H1 (cell line): ENCODE data around the gene B3GLCT. TPM values are rescaled to one million over a fixed set of nuclear protein-coding genes. Genes with fewer than 3 reads are reported as not detected.

Experiments used
- CTCF ChIA-PET: fragments of 300-600 bp; sonication (Branson Sonifier 250); formaldehyde crosslinking; loops from one replicate; lab custom pipeline; 2021; ENCODE audit not compliant: partially characterized antibody; lab: Charles Lee
- POLR2A ChIA-PET: fragments of 300-600 bp; sonication (Branson Sonifier 250); formaldehyde crosslinking; loops from one replicate; lab custom pipeline; 2021; ENCODE audit warnings: inconsistent platforms; ENCODE audit not compliant: partially characterized antibody; lab: Charles Lee
- DNase-seq, 2 experiments: peaks; one replicate each; pipeline versions ENCODE4 v3.0.0 to v3.0.0-alpha.2; 2010 to 2022; ENCODE audit warnings: low spot score in 2 of 2, low read depth in 1 of 2, mixed read lengths in 1 of 2
- FAIRE-seq: peaks from 2 replicates; lab custom pipeline; 2011; peaks lifted over from hg19 to GRCh38; lab: Jason Lieb, UNC
- H2AFZ ChIP-seq: 2 replicates; pipeline ENCODE4 v1.8.1; 2012; ENCODE audit warnings: low read length, inconsistent platforms
- H2AK5ac ChIP-seq: 2 replicates; pipeline ENCODE4 v1.6.1; 2013; ENCODE audit warnings: low read depth, low read length
- H2BK120ac ChIP-seq: replicated peaks from 2 replicates; pipeline ENCODE3; 2013; ENCODE audit warnings: low read depth, low read length, inconsistent platforms
- H2BK12ac ChIP-seq: 2 replicates; pipeline ENCODE4 v1.6.1; 2013; ENCODE audit warnings: low read depth, low read length
- H2BK15ac ChIP-seq: 2 replicates; pipeline ENCODE4 v1.6.1; 2013; ENCODE audit warnings: low read length
- H2BK20ac ChIP-seq: 2 replicates; pipeline ENCODE4 v1.6.1; 2013; ENCODE audit warnings: low read length
- H2BK5ac ChIP-seq: 2 replicates; pipeline ENCODE4 v1.6.1; 2013; ENCODE audit warnings: low read depth, low read length
- H3K14ac ChIP-seq: 2 replicates; pipeline ENCODE4 v1.6.1; 2013; ENCODE audit warnings: inconsistent platforms; ENCODE audit not compliant: insufficient read length
- H3K18ac ChIP-seq: 2 replicates; pipeline ENCODE4 v1.6.1; 2013; ENCODE audit warnings: low read length; ENCODE audit errors: extremely low read depth
- H3K23ac ChIP-seq: 2 replicates; pipeline ENCODE4 v1.6.1; 2013; ENCODE audit warnings: inconsistent platforms; ENCODE audit not compliant: insufficient read length
- H3K23me2 ChIP-seq: 2 replicates; pipeline ENCODE4 v1.6.1; 2013; ENCODE audit warnings: low read depth, low read length
- H3K27ac ChIP-seq: 2 replicates; pipeline ENCODE4 v1.6.1; 2011; ENCODE audit warnings: low read depth, low read length, inconsistent platforms
- H3K27me3 ChIP-seq, 4 experiments: replicated peaks in 1 of 4; 1 replicate in 1 of 4; 2 replicates in 3 of 4; pipeline versions ENCODE4 v1.6.1 to v1.8.1; 2011 to 2013; ENCODE audit warnings: low read length in 3 of 4, mild to moderate bottlenecking in 3 of 4, inconsistent platforms in 2 of 4, mixed read lengths in 2 of 4, moderate library complexity in 1 of 4; ENCODE audit not compliant: control insufficient read depth in 3 of 4, insufficient read depth in 3 of 4; ENCODE audit errors: extremely low read depth in 1 of 4
- H3K36me3 ChIP-seq, 4 experiments: 2 replicates each; pipeline versions ENCODE4 v1.6.1 to v1.8.1; 2011 to 2013; ENCODE audit warnings: mild to moderate bottlenecking in 4 of 4, low read length in 3 of 4, moderate library complexity in 2 of 4, control low read depth in 1 of 4, inconsistent platforms in 1 of 4; ENCODE audit not compliant: insufficient read depth in 4 of 4, control insufficient read depth in 2 of 4
- H3K4ac ChIP-seq: replicated peaks from 2 replicates; pipeline ENCODE3; 2013; ENCODE audit warnings: low read length, low read depth, mixed read lengths, inconsistent platforms; ENCODE audit not compliant: insufficient read length
- H3K4me1 ChIP-seq, 4 experiments: replicated peaks in 1 of 4; 1 replicate in 1 of 4; 2 replicates in 3 of 4; pipeline versions ENCODE4 v1.6.1 to v1.8.1; 2011 to 2013; ENCODE audit warnings: low read length in 3 of 4, inconsistent platforms in 2 of 4, mixed read lengths in 1 of 4; ENCODE audit not compliant: insufficient read depth in 4 of 4, control insufficient read depth in 3 of 4
- H3K4me2 ChIP-seq, 2 experiments: 2 replicates each; pipeline versions ENCODE4 v1.6.1 to v1.8.1; 2011 to 2013; ENCODE audit warnings: low read depth in 2 of 2, low read length in 2 of 2, control low read depth in 1 of 2, inconsistent platforms in 1 of 2, mild to moderate bottlenecking in 1 of 2; ENCODE audit not compliant: insufficient read depth in 1 of 2
- H3K4me3 ChIP-seq, 4 experiments: fragments of 200-600, 300-600 bp in 1 of 4; sonication (generic), shearing (Covaris generic), sonication (Bioruptor Twin) in 1 of 4; 2 replicates each; pipeline versions ENCODE4 v1.5.1 to v1.8.1; 2011 to 2016; ENCODE audit warnings: low read length in 4 of 4, low read depth in 3 of 4, control low read depth in 2 of 4, inconsistent platforms in 2 of 4, mild to moderate bottlenecking in 2 of 4, mixed read lengths in 1 of 4, moderate library complexity in 1 of 4; ENCODE audit not compliant: insufficient read depth in 2 of 4; ENCODE audit errors: extremely low read depth in 1 of 4
- H3K56ac ChIP-seq: replicated peaks from 2 replicates; pipeline ENCODE3; 2013; ENCODE audit warnings: low read depth, mild to moderate bottlenecking, mixed read lengths, low read length, inconsistent platforms; ENCODE audit not compliant: insufficient read length
- H3K79me1 ChIP-seq: 2 replicates; pipeline ENCODE4 v1.6.1; 2013; ENCODE audit warnings: low read depth, low read length, control low read depth
- H3K79me2 ChIP-seq, 2 experiments: 2 replicates each; pipeline versions ENCODE4 v1.6.1 to v1.8.1; 2012 to 2013; ENCODE audit warnings: low read length in 2 of 2, mild to moderate bottlenecking in 2 of 2, inconsistent platforms in 1 of 2; ENCODE audit not compliant: insufficient read depth in 2 of 2, control insufficient read depth in 1 of 2
- H3K9ac ChIP-seq, 4 experiments: replicated peaks in 1 of 4; 1 replicate in 1 of 4; 2 replicates in 3 of 4; pipeline versions ENCODE4 v1.6.1 to v1.8.1; 2011 to 2013; ENCODE audit warnings: low read depth in 3 of 4, low read length in 3 of 4, control low read depth in 2 of 4, mild to moderate bottlenecking in 2 of 4, moderate library complexity in 2 of 4, inconsistent platforms in 1 of 4; ENCODE audit errors: extremely low read depth in 1 of 4
- H3K9me3 ChIP-seq, 2 experiments: 2 replicates each; pipeline versions ENCODE4 v1.6.1 to v1.8.1; 2012 to 2013; ENCODE audit warnings: mild to moderate bottlenecking in 2 of 2, moderate library complexity in 2 of 2, control low read depth in 1 of 2, inconsistent platforms in 1 of 2, low read depth in 1 of 2, low read length in 1 of 2, mixed read lengths in 1 of 2; ENCODE audit not compliant: insufficient read depth in 2 of 2
- H4K20me1 ChIP-seq, 2 experiments: replicated peaks in 1 of 2; 2 replicates each; pipeline versions ENCODE3 to v1.8.1; 2011 to 2013; ENCODE audit warnings: inconsistent platforms in 2 of 2, low read length in 2 of 2, mild to moderate bottlenecking in 1 of 2; ENCODE audit not compliant: insufficient read depth in 2 of 2, control insufficient read depth in 1 of 2
- H4K5ac ChIP-seq: 2 replicates; pipeline ENCODE4 v1.6.1; 2013; ENCODE audit warnings: low read length, low read depth, mixed read lengths, inconsistent platforms; ENCODE audit not compliant: insufficient read length
- H4K8ac ChIP-seq: 2 replicates; pipeline ENCODE4 v1.8.0; 2013; ENCODE audit warnings: mild to moderate bottlenecking, moderate library complexity, low read length, inconsistent platforms; ENCODE audit not compliant: insufficient read depth; ENCODE audit errors: extremely low read depth
- H4K91ac ChIP-seq: replicated peaks from 2 replicates; pipeline ENCODE3; 2013; ENCODE audit warnings: low read length, mixed read lengths, inconsistent platforms; ENCODE audit not compliant: insufficient read length
- BRCA1 ChIP-seq: IDR thresholded peaks from 2 replicates; pipeline ENCODE4 v1.6.1; 2012; ENCODE audit warnings: low read depth, low read length, improper control_type of control experiment
- WGBS, 2 experiments: shearing (Covaris generic) in 1 of 2; methylation state at CpG; one replicate each; pipeline versions ENCODE4 v1.1.6 to v1.1.7; 2013 to 2015; ENCODE audit warnings: low lambda C conversion rate in 2 of 2, mixed read lengths in 2 of 2, inconsistent platforms in 1 of 2, low coverage in 1 of 2, missing lambda C conversion rate in 1 of 2; ENCODE audit not compliant: insufficient replicate concordance in 2 of 2, insufficient coverage in 1 of 2, insufficient read length in 1 of 2; ENCODE audit errors: extremely low coverage in 1 of 2, missing lambda C conversion rate in 1 of 2; 5-methylcytosine and 5-hydroxymethylcytosine counted together
- polyA plus RNA-seq, 7 experiments: library from polyadenylated mRNA; depleted of rRNA in 3 of 7; stranded (reverse) in 5 of 7; unstranded in 2 of 7; fragments of >200 nt in 5 of 7; fragments of 200-250 nt in 2 of 7; gene quantifications; 1 replicate in 5 of 7; 2 replicates in 1 of 7; 4 replicates in 1 of 7; pipeline versions ENCODE4 v1.2.1 to v1.2.3, GENCODE V29; 2011 to 2013; ENCODE audit warnings: missing spikeins in 2 of 7, mixed read lengths in 2 of 7
- total RNA-seq: library from RNA; stranded (reverse); fragmentation: NEBNext Ultra II Directional; extraction: Animal tissue kit (Norgen Biotek cat#: 25700); gene quantifications from 2 replicates; pipeline ENCODE4 v1.2.1, GENCODE V29; 2021

Gene B3GLCT
- total and polyA plus RNA-seq, 2 of the 8 experiments (the other 6 are each of a cell fraction or from before 2014, with no cell fraction given) = 1.5 to 4.1 TPM

DNA sequence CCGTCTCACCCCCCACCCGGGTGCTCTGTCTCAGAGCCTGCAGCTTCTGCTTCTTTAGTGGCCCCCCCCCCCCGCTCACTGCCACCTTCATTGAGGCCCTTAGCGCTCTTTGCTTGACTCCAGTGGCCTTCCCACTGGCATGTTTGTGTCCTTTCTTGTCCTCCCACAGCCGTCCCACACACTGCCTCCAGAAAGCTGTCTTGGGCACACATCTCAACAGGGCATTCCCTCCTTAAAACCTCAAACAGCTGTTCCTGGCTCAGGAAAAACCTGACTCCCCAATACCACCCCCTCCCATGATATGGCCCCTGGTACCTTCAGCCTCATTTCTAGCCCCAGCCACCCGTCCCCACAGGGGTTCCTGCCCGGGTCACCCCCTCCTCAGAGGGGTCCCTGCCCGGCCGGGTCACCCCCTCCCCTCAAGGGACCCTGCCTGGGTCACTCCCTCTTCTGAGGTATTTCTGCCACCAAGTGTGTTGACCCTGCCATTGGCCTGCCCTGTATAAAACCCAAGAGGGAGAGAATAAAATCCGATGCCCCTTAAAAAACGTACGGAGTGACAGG, 8.9 kb downstream of the B3GLCT start:
- Histone ChIP-seq H3K27me3 (no peaks in the 10 kb centered on the region), H2BK120ac (no peak overlapping the region), H2BK5ac (no peak overlapping the region), H4K20me1 (no peaks in the 10 kb centered on the region), H3K36me3 (no peaks in the 10 kb centered on the region), H2BK15ac (no peak overlapping the region), H4K91ac (no peak overlapping the region), H3K18ac (no peak overlapping the region; the same call in 1 of the 2 replicates), H3K79me1 (no peaks in the 10 kb centered on the region), H3K79me2 (no peaks in the 10 kb centered on the region), H3K23ac (no peak overlapping the region), H3K9ac (no peak overlapping the region), H2AK5ac (no peak overlapping the region), H3K4me2 (no peak overlapping the region; a peak in 1 of 4 replicates), H3K14ac (no peak overlapping the region), H3K27ac (no peak overlapping the region), H3K4me1 (peaks cover 0 to 12% (median 6%) of the 10 kb centered on the region in 4 experiments; a peak in 4 of 7 replicates), H3K4me3 (no peak overlapping the region), H3K56ac (no peak overlapping the region), H3K9me3 (no peaks in the 10 kb centered on the region), H3K4ac (no peak overlapping the region), H3K23me2 (no peaks in the 10 kb centered on the region; the same call in 1 of the 2 replicates), H2BK20ac (0 out of 2 replicates have a peak overlapping the region, but pooled peaks have one; percentile 32), H2AFZ (0 out of 2 replicates have a peak overlapping the region, but pooled peaks have one; percentile 74), H2BK12ac (no peak overlapping the region; the same call in 1 of the 2 replicates), H4K5ac (no peak overlapping the region), H4K8ac (no peak overlapping the region)
- FAIRE-seq = no peak
- ChIA-PET CTCF (interaction anchor here (1.1 to 2.5 kb wide), 4 partner anchors 18 to 213 kb away, joined by 3 to 8 read pairs (median 5); no protein-coding TSS in a partner anchor), POLR2A (interaction anchor here (1.0 kb wide), 1 partner anchor 8 kb away, joined by 3 read pairs; no protein-coding TSS in a partner anchor)
- 89% methylated on average over 9 of the region's 12 CpGs; no CpG with 5 or more reads in 1 of the 2 experiments for WGBS, 2 experiments
- DNase-seq = no peak
- no peak for TF ChIP-seq BRCA1
